Liver (tissue), 9 donors: ENCODE results near the gene UBAP1L. TPM values are rescaled to one million over a fixed set of nuclear protein-coding genes. Genes with fewer than 3 reads are reported as not detected.

Experiments used
- DNase-seq: peaks from one replicate; pipeline ENCODE4 v3.0.0-alpha.2; 2017; ENCODE audit warnings: low spot score
- H3K27ac ChIP-seq, 2 donors: one replicate each; pipeline ENCODE4 v1.7.0; 2013; ENCODE audit warnings: inconsistent platforms in 2 of 2, low read length in 2 of 2, control low read depth in 1 of 2, low read depth in 1 of 2, mild to moderate bottlenecking in 1 of 2
- H3K27me3 ChIP-seq, 4 donors: one replicate each; pipeline versions ENCODE4 v1.6.1 to v1.7.0; 2013; ENCODE audit warnings: low read length in 3 of 4, inconsistent platforms in 1 of 4, mild to moderate bottlenecking in 1 of 4, moderate library complexity in 1 of 4; ENCODE audit not compliant: control insufficient read depth in 4 of 4, insufficient read depth in 4 of 4
- H3K36me3 ChIP-seq, 4 donors: one replicate each; pipeline versions ENCODE4 v1.6.1 to v1.7.0; 2013; ENCODE audit warnings: low read length in 3 of 4, mild to moderate bottlenecking in 3 of 4, low read depth in 1 of 4, moderate library complexity in 1 of 4; ENCODE audit not compliant: control insufficient read depth in 4 of 4, insufficient read depth in 3 of 4
- H3K4me1 ChIP-seq, 4 donors: one replicate each; pipeline versions ENCODE4 v1.6.1 to v1.7.0; 2013; ENCODE audit warnings: low read length in 3 of 4, mild to moderate bottlenecking in 3 of 4, moderate library complexity in 1 of 4; ENCODE audit not compliant: control insufficient read depth in 4 of 4, insufficient read depth in 4 of 4
- H3K4me3 ChIP-seq, 3 donors: one replicate each; pipeline versions ENCODE4 v1.6.1 to v1.7.0; 2013; ENCODE audit warnings: low read length in 3 of 3, control low read depth in 1 of 3, low read depth in 1 of 3, mild to moderate bottlenecking in 1 of 3
- H3K9ac ChIP-seq, 2 donors: one replicate each; pipeline ENCODE4 v1.7.0; 2013; ENCODE audit warnings: low read length in 2 of 2, mild to moderate bottlenecking in 2 of 2, moderate library complexity in 2 of 2, control low read depth in 1 of 2, low read depth in 1 of 2
- H3K9me3 ChIP-seq, 4 donors: one replicate each; pipeline versions ENCODE4 v1.6.1 to v1.7.0; 2013; ENCODE audit warnings: low read length in 3 of 4; ENCODE audit not compliant: control insufficient read depth in 4 of 4
- FOXA1 ChIP-seq: IDR thresholded peaks from 2 replicates; pipeline ENCODE4 v1.6.1; 2016; ENCODE audit warnings: antibody characterized with exemption
- FOXA2 ChIP-seq: IDR thresholded peaks from 2 replicates; pipeline ENCODE4 v1.6.1; 2016; ENCODE audit warnings: antibody characterized with exemption
- HNF4A ChIP-seq, 2 donors: conservative IDR thresholded peaks; 2 replicates each; pipeline ENCODE4 v1.6.1; 2016; ENCODE audit warnings: antibody characterized with exemption in 2 of 2, mild to moderate bottlenecking in 2 of 2
- HNF4G ChIP-seq: IDR thresholded peaks from 2 replicates; pipeline ENCODE4 v1.6.1; 2016; ENCODE audit warnings: antibody characterized with exemption
- NR2F2 ChIP-seq: IDR thresholded peaks from 2 replicates; pipeline ENCODE4 v1.6.1; 2016; ENCODE audit warnings: antibody characterized with exemption
- RAD21 ChIP-seq, 2 donors: IDR thresholded peaks; 2 replicates each; pipeline ENCODE4 v1.6.1; 2016; ENCODE audit warnings: antibody characterized with exemption in 2 of 2, mild to moderate bottlenecking in 2 of 2
- RXRA ChIP-seq, 2 donors: IDR thresholded peaks; 2 replicates each; pipeline ENCODE4 v1.6.1; 2017 to 2018; ENCODE audit warnings: antibody characterized with exemption in 2 of 2, mild to moderate bottlenecking in 1 of 2
- TAF1 ChIP-seq: conservative IDR thresholded peaks from 2 replicates; pipeline ENCODE4 v1.6.1; 2016; ENCODE audit warnings: antibody characterized with exemption, mild to moderate bottlenecking
- YY1 ChIP-seq: IDR thresholded peaks from 2 replicates; pipeline ENCODE4 v1.6.1; 2016; ENCODE audit warnings: antibody characterized with exemption, mild to moderate bottlenecking
- WGBS: extraction: QIAGEN DNeasy Blood & Tissue Kit; methylation state at CpG from one replicate; pipeline ENCODE4 v1.1.7; 2013; 5-methylcytosine and 5-hydroxymethylcytosine counted together
- polyA plus RNA-seq, 2 donors: library from polyadenylated mRNA; stranded (reverse) in 1 of 2; unstranded in 1 of 2; fragments of 200-250 nt in 1 of 2; fragments of >200 nt in 1 of 2; fragmentation: Nextera tagmentation in 1 of 2; extraction: Ambion mirVana in 1 of 2; gene quantifications; one replicate each; pipeline versions ENCODE4 v1.2.1 to v1.2.3, GENCODE V29; 2013 to 2015
- total RNA-seq, 2 donors: library from RNA; depleted of rRNA; stranded (reverse); fragments of >200 nt; gene quantifications; one replicate each; pipeline ENCODE4 v1.2.3, GENCODE V29; 2014
- TF ChIP-seq, protein P1 (sequence below): IDR thresholded peaks from 2 replicates; pipeline ENCODE4 v1.6.1; 2016; ENCODE audit warnings: antibody characterized with exemption
- TF ChIP-seq, protein P2 (sequence below): IDR thresholded peaks from 2 replicates; pipeline ENCODE4 v1.6.1; 2016; ENCODE audit warnings: antibody characterized with exemption
- TF ChIP-seq, protein P3 (sequence below): IDR thresholded peaks from 2 replicates; pipeline ENCODE4 v1.6.1; 2016; ENCODE audit warnings: antibody characterized with exemption, mild to moderate bottlenecking
- donor health status: healthy.
- donor health status: healthy.
- donor health status: healthy.
- donor health status: healthy.
- donor health status: healthy.

The UBAP1L gene
- total and polyA plus RNA-seq, 4 donors, result 0.57 to 6.9 (median 0.90) TPM

DNA sequence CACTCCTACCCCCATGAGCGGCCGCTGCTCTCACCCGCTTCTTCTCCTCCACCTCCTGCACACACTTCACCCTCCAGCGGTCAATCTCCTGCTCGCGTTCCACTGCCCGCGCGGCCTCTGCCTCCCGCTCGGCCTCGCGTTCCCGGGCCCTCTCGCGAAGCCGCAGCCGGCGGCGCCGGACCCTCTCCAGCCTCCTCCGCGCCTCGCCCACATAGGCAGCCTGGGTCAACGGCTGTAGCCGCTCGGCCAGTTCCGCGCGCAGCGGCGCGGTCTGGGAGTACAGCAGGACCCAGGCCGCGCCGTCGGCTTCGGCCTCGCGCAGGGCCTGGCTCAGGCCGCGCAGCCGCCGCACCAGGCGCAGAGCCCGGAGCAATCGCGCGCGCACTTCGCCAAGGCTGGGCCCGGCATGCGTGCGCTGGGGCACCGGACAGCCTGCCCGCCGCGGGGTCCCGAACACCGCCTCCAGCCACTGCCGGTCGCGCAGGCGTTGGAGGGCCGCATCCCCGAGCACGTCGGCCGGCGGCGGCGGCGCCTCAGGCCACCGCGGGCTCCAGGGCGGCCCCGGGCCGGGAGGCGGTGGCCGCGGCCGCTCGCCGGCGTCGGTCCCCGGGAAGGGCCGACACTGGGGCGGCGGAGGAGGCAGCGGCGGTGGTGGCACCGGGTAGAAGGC is 18.0 kb upstream of the UBAP1L start:
- TF ChIP-seq NR2F2 (no peak), RAD21 (IDR thresholded peaks at IDR 0.05) (peak in 1 of 2 donors; percentile 31), HNF4A (conservative IDR thresholded peaks at IDR 0.05) (no peak), TAF1 (no peak), YY1 (no peak), RXRA (IDR thresholded peaks at IDR 0.05) (no peak), FOXA1 (no peak)
- TF ChIP-seq, protein P1, sequence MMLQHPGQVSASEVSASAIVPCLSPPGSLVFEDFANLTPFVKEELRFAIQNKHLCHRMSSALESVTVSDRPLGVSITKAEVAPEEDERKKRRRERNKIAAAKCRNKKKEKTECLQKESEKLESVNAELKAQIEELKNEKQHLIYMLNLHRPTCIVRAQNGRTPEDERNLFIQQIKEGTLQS, result no peak
- TF ChIP-seq, protein P2, sequence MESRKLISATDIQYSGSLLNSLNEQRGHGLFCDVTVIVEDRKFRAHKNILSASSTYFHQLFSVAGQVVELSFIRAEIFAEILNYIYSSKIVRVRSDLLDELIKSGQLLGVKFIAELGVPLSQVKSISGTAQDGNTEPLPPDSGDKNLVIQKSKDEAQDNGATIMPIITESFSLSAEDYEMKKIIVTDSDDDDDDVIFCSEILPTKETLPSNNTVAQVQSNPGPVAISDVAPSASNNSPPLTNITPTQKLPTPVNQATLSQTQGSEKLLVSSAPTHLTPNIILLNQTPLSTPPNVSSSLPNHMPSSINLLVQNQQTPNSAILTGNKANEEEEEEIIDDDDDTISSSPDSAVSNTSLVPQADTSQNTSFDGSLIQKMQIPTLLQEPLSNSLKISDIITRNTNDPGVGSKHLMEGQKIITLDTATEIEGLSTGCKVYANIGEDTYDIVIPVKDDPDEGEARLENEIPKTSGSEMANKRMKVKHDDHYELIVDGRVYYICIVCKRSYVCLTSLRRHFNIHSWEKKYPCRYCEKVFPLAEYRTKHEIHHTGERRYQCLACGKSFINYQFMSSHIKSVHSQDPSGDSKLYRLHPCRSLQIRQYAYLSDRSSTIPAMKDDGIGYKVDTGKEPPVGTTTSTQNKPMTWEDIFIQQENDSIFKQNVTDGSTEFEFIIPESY, result no peak
- DNase-seq, result peak; percentile 61
- Histone ChIP-seq H3K9me3 (no peaks in the 10 kb centered on the region), H3K27ac (peak overlapping the region; percentile 69 to 76), H3K36me3 (peaks cover 4 to 18% (median 15%) of the 10 kb centered on the region in 4 donors), H3K27me3 (no peaks in the 10 kb centered on the region), H3K9ac (peak overlapping the region; percentile 52 to 86), H3K4me1 (peaks cover 3 to 19% (median 13%) of the 10 kb centered on the region in 4 donors), H3K4me3 (peak overlapping the region; percentile 81 to 94 (median 84))
- under 1% methylated on average over 93 of the region's 93 CpGs for WGBS

DNA sequence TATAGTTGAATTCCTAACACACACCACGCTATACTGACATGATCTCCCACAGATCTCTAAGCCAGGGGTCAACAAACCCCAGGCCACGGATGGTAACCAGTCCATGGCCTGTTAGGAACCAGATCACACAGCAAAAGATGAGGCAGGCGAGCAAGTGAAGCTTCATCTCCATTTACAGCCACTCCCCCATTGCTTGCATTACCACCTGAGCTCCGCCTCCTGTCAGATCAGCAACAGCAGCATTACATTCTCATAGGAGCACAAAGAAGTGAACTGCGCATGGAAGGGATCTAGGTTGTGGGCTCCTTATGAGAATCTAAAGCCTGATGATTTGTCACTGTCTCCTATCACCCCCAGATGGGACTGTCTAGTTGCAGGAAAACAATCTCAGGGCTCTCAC is 15.9 kb upstream of the UBAP1L start:
- H3K4me3 ChIP-seq, result no peak overlapping the region
- no peaks in the 10 kb centered on the region for H3K27me3 ChIP-seq
- H3K36me3 ChIP-seq, result peaks cover 7 to 31% (median 26%) of the 10 kb centered on the region in 4 donors
- no peak for TF ChIP-seq TAF1
- TF ChIP-seq HNF4A (conservative IDR thresholded peaks at IDR 0.05), result no peak
- TF ChIP-seq, protein P3, sequence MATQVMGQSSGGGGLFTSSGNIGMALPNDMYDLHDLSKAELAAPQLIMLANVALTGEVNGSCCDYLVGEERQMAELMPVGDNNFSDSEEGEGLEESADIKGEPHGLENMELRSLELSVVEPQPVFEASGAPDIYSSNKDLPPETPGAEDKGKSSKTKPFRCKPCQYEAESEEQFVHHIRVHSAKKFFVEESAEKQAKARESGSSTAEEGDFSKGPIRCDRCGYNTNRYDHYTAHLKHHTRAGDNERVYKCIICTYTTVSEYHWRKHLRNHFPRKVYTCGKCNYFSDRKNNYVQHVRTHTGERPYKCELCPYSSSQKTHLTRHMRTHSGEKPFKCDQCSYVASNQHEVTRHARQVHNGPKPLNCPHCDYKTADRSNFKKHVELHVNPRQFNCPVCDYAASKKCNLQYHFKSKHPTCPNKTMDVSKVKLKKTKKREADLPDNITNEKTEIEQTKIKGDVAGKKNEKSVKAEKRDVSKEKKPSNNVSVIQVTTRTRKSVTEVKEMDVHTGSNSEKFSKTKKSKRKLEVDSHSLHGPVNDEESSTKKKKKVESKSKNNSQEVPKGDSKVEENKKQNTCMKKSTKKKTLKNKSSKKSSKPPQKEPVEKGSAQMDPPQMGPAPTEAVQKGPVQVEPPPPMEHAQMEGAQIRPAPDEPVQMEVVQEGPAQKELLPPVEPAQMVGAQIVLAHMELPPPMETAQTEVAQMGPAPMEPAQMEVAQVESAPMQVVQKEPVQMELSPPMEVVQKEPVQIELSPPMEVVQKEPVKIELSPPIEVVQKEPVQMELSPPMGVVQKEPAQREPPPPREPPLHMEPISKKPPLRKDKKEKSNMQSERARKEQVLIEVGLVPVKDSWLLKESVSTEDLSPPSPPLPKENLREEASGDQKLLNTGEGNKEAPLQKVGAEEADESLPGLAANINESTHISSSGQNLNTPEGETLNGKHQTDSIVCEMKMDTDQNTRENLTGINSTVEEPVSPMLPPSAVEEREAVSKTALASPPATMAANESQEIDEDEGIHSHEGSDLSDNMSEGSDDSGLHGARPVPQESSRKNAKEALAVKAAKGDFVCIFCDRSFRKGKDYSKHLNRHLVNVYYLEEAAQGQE, result no peak
- TF ChIP-seq NR2F2, result no peak
- no peak for TF ChIP-seq YY1
- no peak for TF ChIP-seq HNF4G
- TF ChIP-seq FOXA2, result no peak
- TF ChIP-seq FOXA1, result no peak
- TF ChIP-seq, protein P2, result no peak
- no peaks in the 10 kb centered on the region for H3K9me3 ChIP-seq
- no peak for DNase-seq
- no peak overlapping the region for H3K27ac ChIP-seq
- H3K9ac ChIP-seq, result no peak overlapping the region
- 85% methylated on average over 5 of the region's 5 CpGs for WGBS
- peaks cover 3 to 19% (median 13%) of the 10 kb centered on the region in 4 donors for H3K4me1 ChIP-seq
